Measurements from ENCODE around the gene ATP2B2. TPM values are rescaled to one million over a fixed set of nuclear protein-coding genes. Genes with fewer than 3 reads are reported as not detected.

The ATP2B2 gene
- total and polyA plus RNA-seq, 2 of the 8 experiments (the other 6 are each of a cell fraction or from before 2014, with no cell fraction given), result 0.14 to 1.2 TPM

DNA sequence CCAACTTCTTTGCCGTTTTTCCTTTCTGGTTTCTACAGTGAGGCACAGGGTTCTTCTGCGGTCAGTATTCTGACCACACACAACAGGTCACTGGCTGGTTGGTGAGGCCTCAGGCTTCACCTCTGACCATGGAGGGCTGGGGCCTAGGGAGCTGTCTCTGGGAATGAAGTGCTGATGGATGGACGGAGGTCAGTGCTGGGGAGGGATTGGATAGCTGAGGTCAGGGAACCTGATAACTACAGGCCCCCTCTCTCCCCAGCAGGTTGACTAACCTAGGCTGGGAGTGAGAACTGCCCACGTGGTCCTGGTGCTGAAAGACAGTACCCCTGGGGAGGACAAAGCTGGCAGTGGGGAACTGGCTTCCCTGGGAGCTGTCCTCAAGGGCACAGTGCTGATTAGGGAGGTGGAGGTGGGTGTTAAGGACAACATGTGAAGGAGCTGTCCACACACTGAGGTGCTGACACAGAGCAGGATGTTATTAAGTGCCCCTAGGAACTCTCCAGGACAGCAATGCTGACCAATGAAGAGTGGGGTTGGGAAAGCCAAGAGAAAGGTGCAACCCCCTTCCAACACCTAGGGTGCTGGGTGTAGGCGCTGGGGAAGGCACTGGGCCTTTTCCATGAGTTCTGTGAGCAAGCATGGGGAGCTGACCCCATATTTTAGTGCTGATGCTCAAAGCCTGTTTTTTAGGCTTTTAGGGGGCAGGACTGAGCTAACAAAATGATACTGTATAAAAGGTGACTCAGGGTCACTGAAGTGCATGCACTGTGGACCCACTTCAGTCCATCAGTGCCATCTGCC lies 45.2 kb downstream of the ATP2B2 start (continued):
- TF ChIP-seq, protein P1, sequence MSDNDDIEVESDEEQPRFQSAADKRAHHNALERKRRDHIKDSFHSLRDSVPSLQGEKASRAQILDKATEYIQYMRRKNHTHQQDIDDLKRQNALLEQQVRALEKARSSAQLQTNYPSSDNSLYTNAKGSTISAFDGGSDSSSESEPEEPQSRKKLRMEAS (IDR thresholded peaks at IDR 0.05), result peak; percentile 100
- TF ChIP-seq EZH2 (IDR thresholded peaks at IDR 0.05; ENCODE audit: low read depth, low read length, severe bottlenecking) (no peak), TAF7 (optimal IDR thresholded peaks at IDR 0.05; ENCODE audit: borderline replicate concordance, low read depth, low read length) (peak; percentile 94), MAFK (IDR thresholded peaks at IDR 0.05; ENCODE audit: low read depth, low read length) (no peak), SAP30 (IDR thresholded peaks at IDR 0.05; ENCODE audit: insufficient read depth, insufficient replicate concordance, low read length) (peak; percentile 100), JUND (IDR thresholded peaks at IDR 0.05; ENCODE audit: low read length) (0 out of 2 replicates have a peak, but pooled peaks have one; percentile 8), HDAC2 (IDR thresholded peaks at IDR 0.05; ENCODE audit: borderline replicate concordance in 1 of 2, low read depth in 2 of 2, low read length in 2 of 2) (peak; percentile 100), RFX5 (IDR thresholded peaks at IDR 0.05; ENCODE audit: borderline replicate concordance, low read depth, low read length) (no peak), CEBPB (IDR thresholded peaks at IDR 0.05; ENCODE audit: low read depth, low read length) (no peak), YY1 (IDR thresholded peaks at IDR 0.05; ENCODE audit: low read depth, low read length) (no peak), SIN3A (conservative IDR thresholded peaks at IDR 0.05 in 1 of 2, IDR thresholded peaks at IDR 0.05 in 1 of 2; ENCODE audit: low read depth in 1 of 2, low read length in 2 of 2) (peak; percentile 100), ASH2L (IDR thresholded peaks at IDR 0.05; ENCODE audit: low read length) (peak; percentile 24)
- TF ChIP-seq, protein P2, sequence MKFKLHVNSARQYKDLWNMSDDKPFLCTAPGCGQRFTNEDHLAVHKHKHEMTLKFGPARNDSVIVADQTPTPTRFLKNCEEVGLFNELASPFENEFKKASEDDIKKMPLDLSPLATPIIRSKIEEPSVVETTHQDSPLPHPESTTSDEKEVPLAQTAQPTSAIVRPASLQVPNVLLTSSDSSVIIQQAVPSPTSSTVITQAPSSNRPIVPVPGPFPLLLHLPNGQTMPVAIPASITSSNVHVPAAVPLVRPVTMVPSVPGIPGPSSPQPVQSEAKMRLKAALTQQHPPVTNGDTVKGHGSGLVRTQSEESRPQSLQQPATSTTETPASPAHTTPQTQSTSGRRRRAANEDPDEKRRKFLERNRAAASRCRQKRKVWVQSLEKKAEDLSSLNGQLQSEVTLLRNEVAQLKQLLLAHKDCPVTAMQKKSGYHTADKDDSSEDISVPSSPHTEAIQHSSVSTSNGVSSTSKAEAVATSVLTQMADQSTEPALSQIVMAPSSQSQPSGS (IDR thresholded peaks at IDR 0.05; ENCODE audit: low read length), result peak; percentile 87; the same call in 1 of the 2 replicates

Measured in H1 (cell line).